H1 (cell line): ENCODE measurements around the gene MYH7B.

ENCODE experiments used
- CBX5 ChIP-seq: fragments of 300-800, 300-1000 bp; sonication (generic); IDR thresholded peaks from 2 replicates; pipeline ENCODE4 v1.7.1; 2016; ENCODE audit warnings: antibody characterized with exemption, low read length, low read depth
- EZH2 ChIP-seq: fragments of 200-600 bp; sonication (generic); IDR thresholded peaks from 2 replicates; pipeline ENCODE4 v1.7.1; 2012; ENCODE audit warnings: low read depth, mild to moderate bottlenecking, moderate library complexity, low read length, inconsistent platforms; ENCODE audit not compliant: severe bottlenecking
- JUND ChIP-seq: IDR thresholded peaks from 2 replicates; pipeline ENCODE4 v1.6.1; 2011; ENCODE audit warnings: mild to moderate bottlenecking, improper control_type of control experiment, low read length
- POLR2A ChIP-seq, 2 experiments: IDR thresholded peaks; 1 replicate in 1 of 2; 2 replicates in 1 of 2; pipeline ENCODE4 v1.6.1; 2011; ENCODE audit warnings: low read depth in 2 of 2, low read length in 2 of 2, mild to moderate bottlenecking in 2 of 2; ENCODE audit errors: control extremely low read depth in 1 of 2
- POLR2AphosphoS5 ChIP-seq: IDR thresholded peaks from 2 replicates; pipeline ENCODE4 v1.6.1; 2011; ENCODE audit warnings: low read depth, low read length
- YY1 ChIP-seq: IDR thresholded peaks from 2 replicates; pipeline ENCODE4 v1.6.1; 2011; ENCODE audit warnings: low read depth, mild to moderate bottlenecking, low read length
- TF ChIP-seq, protein P1 (sequence below), 3 experiments: IDR thresholded peaks; 1 replicate in 2 of 3; 2 replicates in 1 of 3; pipeline versions ENCODE4 v1.5.1 to v1.6.1; 2011; ENCODE audit warnings: low read length in 3 of 3, mild to moderate bottlenecking in 3 of 3, inconsistent platforms in 2 of 3, low read depth in 1 of 3, moderate library complexity in 1 of 3; ENCODE audit not compliant: insufficient read depth in 1 of 3; ENCODE audit errors: control extremely low read depth in 1 of 3

DNA sequence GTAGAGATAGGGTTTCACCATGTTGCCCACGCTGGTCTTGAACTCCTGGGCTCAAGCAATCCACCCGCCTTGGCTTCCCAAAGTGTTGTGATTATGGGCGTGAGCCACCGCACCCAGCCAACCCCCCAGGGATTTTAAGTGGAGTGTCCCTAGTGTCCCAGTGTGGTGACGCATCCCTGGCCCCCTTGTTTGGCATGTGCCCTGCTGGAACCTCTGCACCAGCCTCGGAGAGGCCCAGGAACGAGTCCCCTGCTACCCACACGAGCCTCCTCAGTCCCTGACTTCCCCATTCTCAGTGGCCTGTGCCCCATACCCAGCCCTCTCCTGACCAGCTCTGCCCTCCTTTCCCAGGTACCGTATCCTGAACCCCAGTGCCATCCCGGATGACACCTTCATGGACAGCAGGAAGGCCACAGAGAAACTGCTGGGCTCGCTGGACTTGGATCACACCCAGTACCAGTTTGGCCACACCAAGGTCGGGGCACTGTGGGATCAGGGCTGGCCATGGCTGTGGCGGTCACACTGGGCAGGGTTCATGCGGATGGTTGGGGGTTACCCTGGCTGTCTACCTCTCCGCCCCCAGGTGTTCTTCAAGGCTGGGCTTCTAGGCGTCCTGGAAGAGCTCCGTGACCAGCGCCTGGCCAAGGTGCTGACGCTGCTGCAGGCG, 37.2 kb downstream of the MYH7B start:
- TF ChIP-seq, protein P1, sequence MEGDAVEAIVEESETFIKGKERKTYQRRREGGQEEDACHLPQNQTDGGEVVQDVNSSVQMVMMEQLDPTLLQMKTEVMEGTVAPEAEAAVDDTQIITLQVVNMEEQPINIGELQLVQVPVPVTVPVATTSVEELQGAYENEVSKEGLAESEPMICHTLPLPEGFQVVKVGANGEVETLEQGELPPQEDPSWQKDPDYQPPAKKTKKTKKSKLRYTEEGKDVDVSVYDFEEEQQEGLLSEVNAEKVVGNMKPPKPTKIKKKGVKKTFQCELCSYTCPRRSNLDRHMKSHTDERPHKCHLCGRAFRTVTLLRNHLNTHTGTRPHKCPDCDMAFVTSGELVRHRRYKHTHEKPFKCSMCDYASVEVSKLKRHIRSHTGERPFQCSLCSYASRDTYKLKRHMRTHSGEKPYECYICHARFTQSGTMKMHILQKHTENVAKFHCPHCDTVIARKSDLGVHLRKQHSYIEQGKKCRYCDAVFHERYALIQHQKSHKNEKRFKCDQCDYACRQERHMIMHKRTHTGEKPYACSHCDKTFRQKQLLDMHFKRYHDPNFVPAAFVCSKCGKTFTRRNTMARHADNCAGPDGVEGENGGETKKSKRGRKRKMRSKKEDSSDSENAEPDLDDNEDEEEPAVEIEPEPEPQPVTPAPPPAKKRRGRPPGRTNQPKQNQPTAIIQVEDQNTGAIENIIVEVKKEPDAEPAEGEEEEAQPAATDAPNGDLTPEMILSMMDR (IDR thresholded peaks at IDR 0.05; ENCODE audit: control extremely low read depth in 1 of 3, insufficient read depth in 1 of 3, low read depth in 1 of 3, low read length in 3 of 3) = no peak
- TF ChIP-seq JUND = no peak
- TF ChIP-seq POLR2A (IDR thresholded peaks at IDR 0.05; ENCODE audit: control extremely low read depth in 1 of 2, low read depth in 2 of 2, low read length in 2 of 2) = no peak
- TF ChIP-seq EZH2 = no peak
- TF ChIP-seq CBX5 = no peak
- TF ChIP-seq YY1 = no peak
- TF ChIP-seq POLR2AphosphoS5 = no peak
